Activated naive CD4-positive, alpha-beta T cell treated with anti-CD3 and anti-CD28 coated beads, Interleukin-2, amount 50 U/mL, for 72 hours (primary cell): ENCODE measurements around the gene AJAP1. TPM values are rescaled to one million over a fixed set of nuclear protein-coding genes. Genes with fewer than 3 reads are reported as not detected.

Experiments used
- ATAC-seq, 2 donors: fragments of 150-1000 bp; cut with Tn5 transposase; 2 replicates each; pipeline ENCODE4 v1.10.0; 2021; ENCODE audit warnings: mild to moderate bottlenecking in 2 of 2, moderate library complexity in 2 of 2
- DNase-seq, 2 donors: peaks; one replicate each; pipeline ENCODE4 v3.0.0; 2021 to 2022; ENCODE audit warnings: low spot score in 2 of 2
- H3K27ac Mint-ChIP-seq, 2 donors: one replicate each; pipeline ENCODE4 v1.8.0; 2022; ENCODE audit warnings: mild to moderate bottlenecking in 2 of 2, mixed read lengths in 2 of 2
- H3K36me3 Mint-ChIP-seq, 2 donors: one replicate each; pipeline ENCODE4 v1.8.0; 2022; ENCODE audit warnings: mixed read lengths in 2 of 2
- H3K9me3 Mint-ChIP-seq, 2 donors: one replicate each; pipeline ENCODE4 v1.8.0; 2022; ENCODE audit warnings: mixed read lengths in 2 of 2
- total RNA-seq, 2 donors: library from RNA; stranded (reverse); gene quantifications; one replicate each; pipeline ENCODE4 v1.2.3, GENCODE V29; 2022

AJAP1 gene
- total RNA-seq, 2 donors from 2014 or later = 0.21 TPM; not detected in 1

DNA sequence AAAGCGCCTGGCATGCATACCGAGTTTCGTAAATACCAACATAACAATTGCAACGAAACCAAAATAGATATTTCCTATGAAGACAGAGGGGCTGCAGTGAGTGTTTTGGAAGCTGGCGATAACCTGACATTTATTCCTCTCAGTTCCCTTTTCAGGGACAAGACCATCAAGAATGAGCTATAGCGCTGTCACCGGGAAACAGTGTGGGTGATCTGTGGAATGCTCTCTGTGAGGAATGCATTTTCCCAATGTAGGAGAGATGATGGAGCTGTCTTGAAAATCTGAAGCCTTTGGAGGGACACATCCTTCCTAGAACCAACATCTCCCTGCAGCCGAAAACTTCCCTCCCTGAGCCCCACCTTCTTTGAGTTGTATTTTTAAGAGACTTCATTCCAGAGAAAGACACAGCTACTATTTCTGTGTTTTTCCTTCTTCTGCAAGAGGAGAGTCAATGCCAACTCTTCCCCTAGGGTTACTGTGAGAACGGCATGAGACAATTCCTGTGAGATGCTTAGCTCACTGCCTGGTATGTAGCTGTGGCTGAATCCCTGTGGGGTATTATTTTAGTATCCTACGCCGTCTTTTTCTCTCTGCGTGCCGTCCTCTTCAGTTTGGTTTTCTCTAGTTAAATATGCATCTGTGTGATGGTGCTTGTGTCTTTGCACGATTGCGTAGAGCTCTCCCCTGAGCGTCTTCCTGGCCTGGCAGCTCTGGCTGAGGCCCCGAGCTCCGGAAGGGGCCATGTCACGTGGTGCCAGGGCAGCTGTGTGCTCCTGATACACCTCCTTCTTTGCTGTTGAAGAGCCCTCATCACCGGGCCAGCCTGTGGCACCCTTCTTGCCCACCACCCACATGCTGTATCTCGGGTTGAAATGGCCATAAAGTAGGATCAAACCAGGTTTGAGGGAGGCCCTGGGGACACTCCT is 45.2 kb downstream of the AJAP1 start:
- peaks cover 0 to 7% of the 10 kb centered on the region in 2 donors for H3K9me3 Mint-ChIP-seq
- no peak for ATAC-seq
- no peaks in the 10 kb centered on the region for H3K36me3 Mint-ChIP-seq
- DNase-seq = no peak
- H3K27ac Mint-ChIP-seq = no peak overlapping the region

DNA sequence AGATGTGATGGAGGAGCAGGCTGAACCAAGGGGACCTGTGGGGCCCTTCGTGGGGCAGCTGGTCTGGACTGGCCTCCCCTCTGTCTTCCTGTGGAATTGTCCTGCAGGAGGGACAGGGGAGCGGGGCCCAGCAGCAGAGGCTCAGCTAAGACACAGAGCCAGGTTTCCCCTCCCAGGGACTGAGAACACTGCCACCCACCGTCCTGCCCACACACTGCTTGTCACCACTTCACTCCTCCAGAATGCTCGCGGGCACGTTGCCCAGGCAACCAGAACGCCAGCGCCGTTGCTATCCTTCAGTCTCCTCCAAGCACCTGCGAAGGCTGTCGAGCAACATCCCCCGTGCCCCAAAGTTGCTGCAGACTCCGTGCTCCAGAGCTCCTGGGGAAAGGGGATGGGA is 46.4 kb downstream of the AJAP1 start:
- DNase-seq = no peak
- Mint-ChIP-seq H3K9me3 (peaks cover 0 to 5% of the 10 kb centered on the region in 2 donors), H3K27ac (no peak overlapping the region), H3K36me3 (no peaks in the 10 kb centered on the region)
- ATAC-seq = no peak

DNA sequence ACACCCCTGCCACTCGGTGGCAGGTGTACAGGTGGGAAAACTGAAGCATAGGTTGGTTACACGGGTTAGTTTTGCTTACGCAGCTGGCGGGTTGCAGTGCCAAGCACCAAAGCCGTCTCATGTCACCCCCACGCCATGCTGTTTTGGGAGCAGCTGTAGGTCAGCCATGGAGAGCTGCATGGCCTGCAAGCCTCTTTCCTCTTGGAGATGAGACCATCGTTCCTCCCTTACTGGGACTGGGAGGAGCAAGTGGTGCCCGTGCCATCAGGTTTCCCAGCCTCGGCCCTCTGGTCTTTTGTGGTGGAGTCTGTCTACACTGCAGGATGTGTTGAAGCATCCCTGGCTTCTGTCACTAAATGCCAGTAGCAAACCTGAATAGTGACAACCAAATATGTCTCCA is 46.9 kb downstream of the AJAP1 start:
- no peak for DNase-seq
- Mint-ChIP-seq H3K27ac (no peak overlapping the region), H3K36me3 (no peaks in the 10 kb centered on the region), H3K9me3 (peaks cover 0 to 5% of the 10 kb centered on the region in 2 donors)
- no peak for ATAC-seq

GRCh38 chr1:4702464-4702863 is 48.1 kb downstream of the AJAP1 start:
- no peaks in the 10 kb centered on the region for H3K36me3 Mint-ChIP-seq
- no peaks in the 10 kb centered on the region for H3K9me3 Mint-ChIP-seq
- ATAC-seq (no peak), DNase-seq (no peak)
- H3K27ac Mint-ChIP-seq = no peak overlapping the region

- ATAC-seq (no peak), DNase-seq (no peak)
- Mint-ChIP-seq H3K36me3 (no peaks in the 10 kb centered on the region), H3K27ac (no peak overlapping the region), H3K9me3 (no peaks in the 10 kb centered on the region)
These were observed 48.5 kb downstream of the AJAP1 start for GRCh38 chr1:4702932-4703331.

- Mint-ChIP-seq H3K27ac (no peak overlapping the region), H3K36me3 (no peaks in the 10 kb centered on the region), H3K9me3 (no peaks in the 10 kb centered on the region)
- ATAC-seq (no peak), DNase-seq (no peak)
These were observed 49.2 kb downstream of the AJAP1 start for GRCh38 chr1:4703646-4704045.

- no peak for DNase-seq
- Mint-ChIP-seq H3K27ac (no peak overlapping the region), H3K36me3 (no peaks in the 10 kb centered on the region), H3K9me3 (no peaks in the 10 kb centered on the region)
- ATAC-seq = no peak
These were observed 54.6 kb downstream of the AJAP1 start for GRCh38 chr1:4708840-4709507.

DNA sequence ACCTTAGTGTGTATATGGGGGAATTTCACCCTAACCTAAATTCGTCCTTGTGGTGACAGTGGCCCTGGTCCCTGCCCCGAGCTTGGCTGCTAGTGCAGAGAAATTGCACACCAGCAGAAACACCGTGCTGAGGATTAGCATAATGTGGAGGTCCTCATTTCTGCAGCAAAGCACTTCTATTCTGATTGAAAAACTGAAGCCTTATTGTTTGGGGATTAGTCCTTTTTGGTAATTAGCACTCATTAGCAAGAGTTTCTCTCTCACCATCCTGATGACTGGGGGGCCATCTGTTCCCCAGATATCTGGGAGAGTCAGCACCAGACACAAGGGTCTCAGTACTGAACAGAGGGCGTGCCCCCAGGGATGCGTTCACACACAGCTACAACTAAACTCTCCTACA is 55.2 kb downstream of the AJAP1 start:
- Mint-ChIP-seq H3K9me3 (no peaks in the 10 kb centered on the region), H3K27ac (no peak overlapping the region), H3K36me3 (no peaks in the 10 kb centered on the region)
- no peak for ATAC-seq
- DNase-seq = no peak

DNA sequence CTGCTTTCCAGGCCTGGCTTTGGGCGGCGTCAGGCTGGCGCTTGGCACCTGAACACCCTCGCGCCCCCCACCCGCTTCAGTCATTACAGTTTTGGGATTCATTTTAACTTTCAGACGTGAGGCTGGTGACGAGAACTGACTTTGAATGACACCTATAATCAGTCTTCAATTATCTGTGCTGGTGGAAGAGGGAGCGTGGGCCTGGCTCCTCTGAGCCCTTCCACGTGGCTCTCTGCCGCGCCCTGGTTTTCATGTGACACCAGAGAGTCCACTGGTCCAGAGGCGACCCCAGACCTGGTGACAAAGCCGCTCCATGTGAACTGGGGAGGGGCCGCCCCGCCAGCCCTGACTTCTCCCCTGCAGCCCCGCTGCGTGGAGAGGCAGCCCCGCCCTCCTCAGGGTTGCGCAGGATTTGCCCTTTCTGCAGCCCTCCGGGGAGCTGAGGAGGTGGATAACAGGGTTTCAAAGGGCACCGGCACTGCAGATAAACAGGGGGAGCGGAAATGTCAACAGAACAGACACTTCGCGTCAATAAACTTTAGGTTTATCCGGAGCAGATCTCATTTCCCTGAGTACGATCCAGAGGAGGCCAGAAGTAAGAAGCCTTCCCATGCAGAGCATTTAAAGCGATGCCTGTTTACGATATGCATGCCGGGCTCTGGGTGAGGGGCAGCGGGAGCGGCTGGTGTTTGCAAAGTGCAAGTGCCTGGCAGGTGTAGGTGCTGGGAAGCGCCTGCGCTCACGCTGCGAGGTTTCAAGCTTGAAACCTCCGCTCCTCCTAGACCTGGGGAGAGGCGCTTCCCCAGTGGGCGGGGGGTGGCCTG is 56.4 kb downstream of the AJAP1 start:
- no peak for DNase-seq
- Mint-ChIP-seq H3K36me3 (no peaks in the 10 kb centered on the region), H3K9me3 (no peaks in the 10 kb centered on the region), H3K27ac (no peak overlapping the region)
- no peak for ATAC-seq

DNA sequence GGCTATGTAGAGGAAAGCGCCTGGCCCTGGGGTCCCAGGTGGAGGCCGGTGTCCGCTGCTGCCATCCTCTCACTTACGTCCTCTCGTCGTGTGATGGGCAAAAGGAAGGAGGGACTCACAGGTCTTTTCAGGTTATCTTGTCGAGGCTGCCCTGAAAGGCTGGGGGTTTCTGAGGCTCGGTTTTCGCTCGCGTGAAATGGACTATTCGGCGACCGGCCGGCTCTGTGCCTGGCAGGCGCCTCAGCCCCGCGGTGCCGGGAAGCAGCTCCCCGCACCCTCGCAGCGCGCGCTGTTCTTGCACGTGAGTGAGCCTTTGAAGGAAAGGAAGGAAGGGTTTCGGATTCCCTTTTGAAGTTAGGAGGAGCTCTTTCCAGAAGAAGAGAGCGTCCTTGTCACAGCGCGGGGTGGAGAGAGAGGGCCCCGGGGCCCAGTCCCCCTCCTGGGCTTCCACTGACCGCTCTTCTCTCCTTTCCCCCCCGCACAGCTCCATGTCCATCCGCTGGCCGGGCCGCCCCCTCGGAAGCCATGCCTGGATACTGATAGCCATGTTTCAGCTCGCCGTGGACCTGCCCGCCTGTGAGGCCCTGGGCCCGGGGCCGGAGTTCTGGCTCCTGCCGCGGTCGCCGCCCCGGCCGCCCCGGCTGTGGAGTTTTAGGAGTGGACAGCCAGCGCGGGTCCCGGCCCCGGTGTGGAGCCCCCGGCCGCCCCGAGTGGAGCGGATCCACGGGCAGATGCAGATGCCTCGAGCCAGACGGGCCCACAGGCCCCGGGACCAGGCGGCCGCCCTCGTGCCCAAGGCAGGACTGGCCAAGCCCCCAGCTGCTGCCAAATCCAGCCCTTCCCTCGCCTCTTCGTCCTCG is 57.2 kb downstream of the AJAP1 start:
- DNase-seq = no peak
- H3K36me3 Mint-ChIP-seq = peaks cover 0 to 6% of the 10 kb centered on the region in 2 donors
- ATAC-seq = no peak
- no peak overlapping the region for H3K27ac Mint-ChIP-seq
- peaks cover 6% of the 10 kb centered on the region in 2 donors for H3K9me3 Mint-ChIP-seq

- peaks cover 6% of the 10 kb centered on the region in 2 donors for H3K9me3 Mint-ChIP-seq
- DNase-seq (no peak), ATAC-seq (no peak)
- no peak overlapping the region for H3K27ac Mint-ChIP-seq
- peaks cover 0 to 8% of the 10 kb centered on the region in 2 donors for H3K36me3 Mint-ChIP-seq
These were observed 59.3 kb downstream of the AJAP1 start for GRCh38 chr1:4713669-4714068.

DNA sequence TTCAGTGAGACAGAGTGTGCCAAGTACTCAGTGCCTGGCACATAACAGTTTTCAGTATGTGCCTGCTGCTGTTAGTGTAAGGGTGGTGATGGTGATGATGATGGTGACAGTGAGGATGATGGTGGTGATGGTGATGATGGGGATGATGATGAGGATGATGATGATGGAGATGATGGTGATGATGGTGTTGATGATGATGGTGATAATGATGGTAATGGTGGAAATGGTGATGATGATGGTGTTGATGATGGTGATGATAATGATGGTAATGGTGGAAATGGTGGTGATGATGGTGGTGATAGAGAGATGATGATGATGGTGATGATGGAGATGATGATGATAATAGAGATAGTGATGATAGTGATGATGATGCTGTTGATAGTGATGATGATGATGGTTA is 62.0 kb downstream of the AJAP1 start:
- no peak for ATAC-seq
- H3K36me3 Mint-ChIP-seq = peaks cover 0 to 8% of the 10 kb centered on the region in 2 donors
- no peak for DNase-seq
- H3K27ac Mint-ChIP-seq = no peak overlapping the region
- peaks cover 6% of the 10 kb centered on the region in 2 donors for H3K9me3 Mint-ChIP-seq

DNA sequence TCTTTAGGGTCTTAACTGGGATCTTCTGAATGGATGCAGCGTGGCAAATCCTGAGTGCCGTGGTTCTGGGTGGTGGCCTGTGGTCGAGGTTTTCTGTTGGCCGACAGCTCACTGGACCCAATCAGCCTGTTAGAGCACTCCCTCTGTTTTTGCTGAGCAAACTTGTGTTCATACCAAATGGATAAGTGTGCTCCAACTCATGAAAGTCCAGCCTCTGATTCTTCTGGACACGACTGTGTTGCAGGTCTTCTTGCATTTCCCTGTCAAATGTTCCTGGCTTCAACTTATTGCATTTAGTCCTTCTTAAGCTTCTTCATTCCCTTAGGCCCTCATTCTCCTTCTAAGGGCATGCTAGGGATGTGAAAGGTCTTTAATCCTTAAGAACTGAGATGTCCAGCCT is 63.7 kb downstream of the AJAP1 start:
- Mint-ChIP-seq H3K36me3 (peaks cover 0 to 8% of the 10 kb centered on the region in 2 donors), H3K9me3 (peaks cover 6% of the 10 kb centered on the region in 2 donors), H3K27ac (no peak overlapping the region)
- DNase-seq (no peak), ATAC-seq (no peak)

DNA sequence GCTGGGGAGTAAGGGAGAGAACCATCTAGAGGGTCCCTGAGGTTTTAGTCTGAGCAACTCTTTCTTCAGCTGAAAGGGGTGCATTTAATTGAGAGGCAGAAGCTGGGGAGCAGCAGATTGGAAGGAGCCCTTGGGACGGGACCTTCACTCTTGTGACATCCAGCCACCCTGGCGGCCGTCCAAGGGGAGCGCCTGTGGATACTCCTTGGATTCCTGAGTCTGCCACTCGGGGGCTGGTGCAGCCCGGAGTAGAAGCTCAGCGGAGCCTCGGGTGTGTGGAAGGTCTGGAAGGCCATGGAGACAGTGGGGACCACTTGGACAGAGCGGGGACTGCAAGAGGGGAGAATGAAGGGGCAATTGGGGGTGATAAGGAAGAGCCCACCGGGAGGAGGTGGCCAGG is 68.7 kb downstream of the AJAP1 start:
- ATAC-seq (no peak), DNase-seq (no peak)
- Mint-ChIP-seq H3K36me3 (no peaks in the 10 kb centered on the region), H3K27ac (no peak overlapping the region), H3K9me3 (no peaks in the 10 kb centered on the region)

- ATAC-seq = no peak
- Mint-ChIP-seq H3K9me3 (no peaks in the 10 kb centered on the region), H3K27ac (no peak overlapping the region), H3K36me3 (no peaks in the 10 kb centered on the region)
- no peak for DNase-seq
These were observed 69.6 kb downstream of the AJAP1 start for GRCh38 chr1:4724001-4724400.

- ATAC-seq (no peak), DNase-seq (no peak)
- H3K27ac Mint-ChIP-seq = no peak overlapping the region
- H3K9me3 Mint-ChIP-seq = no peaks in the 10 kb centered on the region
- H3K36me3 Mint-ChIP-seq = no peaks in the 10 kb centered on the region
These were observed 70.4 kb downstream of the AJAP1 start for GRCh38 chr1:4724695-4725250.
